HepG2 (cell line): ENCODE measurements around the gene PRR14. TPM values are rescaled to one million over a fixed set of nuclear protein-coding genes. Genes with fewer than 3 reads are reported as not detected.

Experiments
- ASH2L ChIP-seq: fragments of 300-600, 200-600 bp; sonication (generic); IDR thresholded peaks from 2 replicates; pipeline ENCODE4 v1.7.0; 2017; ENCODE audit warnings: low read depth, mild to moderate bottlenecking, moderate library complexity, mixed read lengths, low read length; ENCODE audit not compliant: insufficient read length
- CEBPB ChIP-seq: IDR thresholded peaks from 2 replicates; pipeline ENCODE4 v1.6.1; 2011; ENCODE audit warnings: low read depth, low read length, improper control_type of control experiment, borderline replicate concordance
- GATA4 ChIP-seq: sonication (generic); IDR thresholded peaks from 2 replicates; pipeline ENCODE4 v1.6.1; 2016; ENCODE audit warnings: antibody characterized with exemption, low read depth, borderline replicate concordance
- KAT7 ChIP-seq: IDR thresholded peaks from 2 replicates; pipeline ENCODE4 v1.6.1; 2018; ENCODE audit warnings: borderline replicate concordance, missing compliant biosample characterization
- MLLT10 ChIP-seq: sonication (generic); formaldehyde crosslinking; IDR thresholded peaks from 2 replicates; pipeline ENCODE4 v1.4.0; 2020; ENCODE audit warnings: missing genetic modification reagents
- NFKBIZ ChIP-seq: IDR thresholded peaks from 2 replicates; pipeline ENCODE4 v1.6.1; 2018; ENCODE audit warnings: missing genetic modification reagents, missing compliant biosample characterization
- NFYB ChIP-seq: sonication (generic); formaldehyde crosslinking; IDR thresholded peaks from 2 replicates; pipeline ENCODE4 v1.4.0; 2020; ENCODE audit warnings: missing genetic modification reagents
- PRMT3 ChIP-seq: sonication (generic); formaldehyde crosslinking; IDR thresholded peaks from 2 replicates; pipeline ENCODE4 v1.8.1; 2022; ENCODE audit warnings: low read depth, mild to moderate bottlenecking, moderate library complexity, missing genetic modification reagents, borderline replicate concordance
- STAG1 ChIP-seq: sonication (generic); formaldehyde crosslinking; IDR thresholded peaks from 2 replicates; pipeline ENCODE4 v1.4.0; 2020; ENCODE audit warnings: missing genetic modification reagents
- ZBTB4 ChIP-seq: sonication (generic); formaldehyde crosslinking; IDR thresholded peaks from 2 replicates; pipeline ENCODE4 v1.4.0; 2020; ENCODE audit warnings: missing genetic modification reagents, mild to moderate bottlenecking, borderline replicate concordance
- ZKSCAN5 ChIP-seq: sonication (generic); formaldehyde crosslinking; IDR thresholded peaks from 2 replicates; pipeline ENCODE4 v1.5.1; 2020; ENCODE audit warnings: mild to moderate bottlenecking, missing genetic modification reagents
- ZMYM2 ChIP-seq: sonication (generic); formaldehyde crosslinking; IDR thresholded peaks from 2 replicates; pipeline ENCODE4 v1.8.0; 2022; ENCODE audit warnings: mild to moderate bottlenecking, missing genetic modification reagents
- ZNF138 ChIP-seq: sonication (generic); formaldehyde crosslinking; IDR thresholded peaks from 2 replicates; pipeline ENCODE4 v1.5.0; 2020; ENCODE audit warnings: mild to moderate bottlenecking, low read depth, missing genetic modification reagents
- ZNF761 ChIP-seq: sonication (generic); formaldehyde crosslinking; conservative IDR thresholded peaks from 2 replicates; pipeline ENCODE4 v1.4.0; 2020; ENCODE audit warnings: mild to moderate bottlenecking, missing genetic modification reagents
- ZSCAN20 ChIP-seq: sonication (generic); formaldehyde crosslinking; IDR thresholded peaks from 2 replicates; pipeline ENCODE4 v1.4.0; 2020; ENCODE audit warnings: missing genetic modification reagents, mild to moderate bottlenecking, borderline replicate concordance
- ZSCAN31 ChIP-seq: sonication (generic); formaldehyde crosslinking; IDR thresholded peaks from 2 replicates; pipeline ENCODE4 v1.5.0; 2020; ENCODE audit warnings: low read depth, mild to moderate bottlenecking, missing genetic modification reagents
- polyA plus RNA-seq, 8 experiments: library from polyadenylated mRNA; depleted of rRNA in 3 of 8; stranded (reverse) in 7 of 8; unstranded in 1 of 8; fragments of >200 nt; fragmentation: Illumina TruSeq in 4 of 8; extraction: Trizol in 4 of 8; gene quantifications; 2 replicates each; pipeline versions ENCODE4 v1.2.1 to v1.2.3, GENCODE V29; 2011 to 2016; ENCODE audit warnings: low read depth in 4 of 8, missing spikeins in 1 of 8, mixed read lengths in 1 of 8; ENCODE audit not compliant: insufficient read depth in 1 of 8
- total RNA-seq, 5 experiments: library from RNA; depleted of rRNA; stranded (reverse); fragments of >200 nt; fragmentation: Illumina TruSeq; extraction: Trizol; gene quantifications; 2 replicates each; pipeline ENCODE4 v1.2.3, GENCODE V29; 2016; ENCODE audit warnings: low read depth in 1 of 5
- TF ChIP-seq, protein P1 (sequence below): sonication (generic); formaldehyde crosslinking; IDR thresholded peaks from 2 replicates; pipeline ENCODE4 v1.8.1; 2022; ENCODE audit warnings: mild to moderate bottlenecking, missing genetic modification reagents
- TF ChIP-seq, protein P2 (sequence below): sonication (generic); formaldehyde crosslinking; IDR thresholded peaks from 2 replicates; pipeline ENCODE4 v1.4.0; 2020; ENCODE audit warnings: missing genetic modification reagents

PRR14 gene
- total and polyA plus RNA-seq, 2 of the 13 experiments (the other 11 are each of a cell fraction or from before 2014, with no cell fraction given) = 8.4 to 11.0 TPM

DNA sequence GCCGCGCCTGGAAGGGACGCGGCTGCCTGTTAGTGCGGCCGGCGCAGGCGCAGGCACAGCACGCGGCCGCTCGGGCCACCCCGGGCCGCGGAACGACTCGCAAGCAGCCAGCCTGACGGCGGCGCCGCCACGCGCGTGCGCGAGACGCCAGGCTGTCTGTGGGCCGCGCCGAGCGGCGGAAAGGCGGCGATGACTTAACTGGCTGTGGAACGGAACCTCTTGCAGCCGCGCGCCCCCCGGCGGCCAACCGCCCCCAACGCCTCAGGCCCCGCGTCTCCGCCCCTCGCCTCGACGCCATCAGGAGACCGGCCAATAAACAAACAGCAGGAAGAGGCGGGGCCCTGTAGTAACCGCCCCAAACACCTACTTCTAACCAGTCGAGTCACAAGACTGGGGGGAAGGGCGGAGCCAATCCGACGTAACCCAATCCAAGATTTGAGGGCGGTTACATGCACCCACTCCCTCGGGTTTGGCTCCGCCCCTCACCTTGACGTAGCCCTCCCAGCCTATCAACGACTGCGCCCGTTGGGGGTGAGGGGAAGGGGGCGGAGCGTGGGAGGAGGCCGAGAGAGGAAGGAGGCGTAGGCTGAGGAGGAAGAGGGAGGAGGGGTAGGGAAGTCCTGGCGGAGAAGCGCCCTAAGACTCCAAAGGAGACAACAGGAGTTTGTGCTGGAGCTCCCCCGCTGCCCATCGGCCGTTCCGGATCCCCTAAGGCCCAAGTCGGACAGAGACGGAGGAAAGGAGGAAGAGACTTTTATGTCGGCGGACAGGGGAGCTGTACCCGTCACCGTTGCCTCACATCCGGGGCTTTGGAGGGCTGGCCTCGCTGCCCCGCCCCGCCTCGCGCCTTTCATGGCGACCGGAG lies 7.3 kb downstream of the PRR14 start, which contains the start of gene FBRS (continued):
- TF ChIP-seq MLLT10 (CRISPR knock-in tag) = no peak
- TF ChIP-seq GATA4 = 0 out of 2 replicates have a peak, but pooled peaks have one; percentile 22
- peak; percentile 62; the same call in 1 of the 2 replicates for TF ChIP-seq ZNF138
- no peak for TF ChIP-seq ZSCAN20 (CRISPR knock-in tag)
- peak; percentile 81 for TF ChIP-seq ZNF761 (CRISPR knock-in tag)
- TF ChIP-seq, protein P1, sequence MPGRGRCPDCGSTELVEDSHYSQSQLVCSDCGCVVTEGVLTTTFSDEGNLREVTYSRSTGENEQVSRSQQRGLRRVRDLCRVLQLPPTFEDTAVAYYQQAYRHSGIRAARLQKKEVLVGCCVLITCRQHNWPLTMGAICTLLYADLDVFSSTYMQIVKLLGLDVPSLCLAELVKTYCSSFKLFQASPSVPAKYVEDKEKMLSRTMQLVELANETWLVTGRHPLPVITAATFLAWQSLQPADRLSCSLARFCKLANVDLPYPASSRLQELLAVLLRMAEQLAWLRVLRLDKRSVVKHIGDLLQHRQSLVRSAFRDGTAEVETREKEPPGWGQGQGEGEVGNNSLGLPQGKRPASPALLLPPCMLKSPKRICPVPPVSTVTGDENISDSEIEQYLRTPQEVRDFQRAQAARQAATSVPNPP (CRISPR knock-in tag) = 0 out of 2 replicates have a peak, but pooled peaks have one; percentile 84
- peak; percentile 97 for TF ChIP-seq ZMYM2 (CRISPR knock-in tag)
- TF ChIP-seq, protein P2, sequence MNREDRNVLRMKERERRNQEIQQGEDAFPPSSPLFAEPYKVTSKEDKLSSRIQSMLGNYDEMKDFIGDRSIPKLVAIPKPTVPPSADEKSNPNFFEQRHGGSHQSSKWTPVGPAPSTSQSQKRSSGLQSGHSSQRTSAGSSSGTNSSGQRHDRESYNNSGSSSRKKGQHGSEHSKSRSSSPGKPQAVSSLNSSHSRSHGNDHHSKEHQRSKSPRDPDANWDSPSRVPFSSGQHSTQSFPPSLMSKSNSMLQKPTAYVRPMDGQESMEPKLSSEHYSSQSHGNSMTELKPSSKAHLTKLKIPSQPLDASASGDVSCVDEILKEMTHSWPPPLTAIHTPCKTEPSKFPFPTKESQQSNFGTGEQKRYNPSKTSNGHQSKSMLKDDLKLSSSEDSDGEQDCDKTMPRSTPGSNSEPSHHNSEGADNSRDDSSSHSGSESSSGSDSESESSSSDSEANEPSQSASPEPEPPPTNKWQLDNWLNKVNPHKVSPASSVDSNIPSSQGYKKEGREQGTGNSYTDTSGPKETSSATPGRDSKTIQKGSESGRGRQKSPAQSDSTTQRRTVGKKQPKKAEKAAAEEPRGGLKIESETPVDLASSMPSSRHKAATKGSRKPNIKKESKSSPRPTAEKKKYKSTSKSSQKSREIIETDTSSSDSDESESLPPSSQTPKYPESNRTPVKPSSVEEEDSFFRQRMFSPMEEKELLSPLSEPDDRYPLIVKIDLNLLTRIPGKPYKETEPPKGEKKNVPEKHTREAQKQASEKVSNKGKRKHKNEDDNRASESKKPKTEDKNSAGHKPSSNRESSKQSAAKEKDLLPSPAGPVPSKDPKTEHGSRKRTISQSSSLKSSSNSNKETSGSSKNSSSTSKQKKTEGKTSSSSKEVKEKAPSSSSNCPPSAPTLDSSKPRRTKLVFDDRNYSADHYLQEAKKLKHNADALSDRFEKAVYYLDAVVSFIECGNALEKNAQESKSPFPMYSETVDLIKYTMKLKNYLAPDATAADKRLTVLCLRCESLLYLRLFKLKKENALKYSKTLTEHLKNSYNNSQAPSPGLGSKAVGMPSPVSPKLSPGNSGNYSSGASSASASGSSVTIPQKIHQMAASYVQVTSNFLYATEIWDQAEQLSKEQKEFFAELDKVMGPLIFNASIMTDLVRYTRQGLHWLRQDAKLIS = no peak
- peak; percentile 86 for TF ChIP-seq STAG1 (CRISPR knock-in tag)
- TF ChIP-seq ZKSCAN5 (CRISPR knock-in tag) = no peak
- peak; percentile 14; the same call in 1 of the 2 replicates for TF ChIP-seq ZBTB4
- TF ChIP-seq NFYB (CRISPR knock-in tag) = peak; percentile 91
- TF ChIP-seq ASH2L = no peak
- 0 out of 2 replicates have a peak, but pooled peaks have one; percentile 19 for TF ChIP-seq NFKBIZ (CRISPR knock-in tag)
- TF ChIP-seq PRMT3 (CRISPR knock-in tag) = no peak
- peak; percentile 90 for TF ChIP-seq ZSCAN31
- TF ChIP-seq CEBPB = peak; percentile 79
- TF ChIP-seq KAT7 (CRISPR knock-in tag) = peak; percentile 28; the same call in 1 of the 2 replicates
